Measurements from ENCODE around the gene CD300A.

Gene CD300A

DNA sequence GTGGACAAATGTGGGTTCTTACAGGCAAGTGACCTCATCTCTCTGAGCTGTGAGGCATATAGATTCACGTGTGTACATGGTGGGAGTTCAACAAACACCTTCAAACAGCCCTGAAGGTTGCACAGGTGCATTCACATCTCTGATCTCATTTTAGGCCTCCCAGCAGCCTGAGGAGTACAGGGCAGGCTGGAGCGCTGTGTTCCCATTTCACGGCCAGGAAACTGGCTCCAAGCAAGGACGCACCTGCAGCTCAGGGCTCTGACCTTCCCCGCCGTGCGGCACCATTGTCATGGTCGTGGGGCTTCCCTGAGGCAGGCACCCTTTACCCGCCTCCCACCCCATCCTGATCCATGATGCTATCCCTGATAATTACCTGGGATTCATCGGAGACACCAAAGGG lies 4.8 kb upstream of the CD300A start:
- no peak for TF ChIP-seq CREB1 (IDR thresholded peaks at IDR 0.05; ENCODE audit: low read depth)
- no peak for TF ChIP-seq REST (IDR thresholded peaks at IDR 0.05; ENCODE audit: low read depth)
- no peak for TF ChIP-seq RAD21 (IDR thresholded peaks at IDR 0.05; ENCODE audit: low read depth)
- TF ChIP-seq YY1 (IDR thresholded peaks at IDR 0.05; ENCODE audit: low read depth), result no peak
- no peak for TF ChIP-seq EP300 (IDR thresholded peaks at IDR 0.05; ENCODE audit: borderline replicate concordance)
- no peak for TF ChIP-seq TEAD4 (IDR thresholded peaks at IDR 0.05)
- TF ChIP-seq, protein P1, sequence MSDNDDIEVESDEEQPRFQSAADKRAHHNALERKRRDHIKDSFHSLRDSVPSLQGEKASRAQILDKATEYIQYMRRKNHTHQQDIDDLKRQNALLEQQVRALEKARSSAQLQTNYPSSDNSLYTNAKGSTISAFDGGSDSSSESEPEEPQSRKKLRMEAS (IDR thresholded peaks at IDR 0.05), result no peak
- TF ChIP-seq EGR1 (IDR thresholded peaks at IDR 0.05), result no peak
- no peak for TF ChIP-seq TCF12 (IDR thresholded peaks at IDR 0.05; ENCODE audit: low read depth)
- TF ChIP-seq TAF1 (IDR thresholded peaks at IDR 0.05; ENCODE audit: low read depth), result no peak
- no peak for TF ChIP-seq USF1 (IDR thresholded peaks at IDR 0.05)
- no peak for TF ChIP-seq CEBPB (IDR thresholded peaks at IDR 0.05)
- TF ChIP-seq NFIC (IDR thresholded peaks at IDR 0.05), result no peak
- TF ChIP-seq FOXM1 (IDR thresholded peaks at IDR 0.05; ENCODE audit: borderline replicate concordance, low read depth), result no peak
- TF ChIP-seq ZBTB7A (IDR thresholded peaks at IDR 0.05; ENCODE audit: low read depth), result no peak

- TF ChIP-seq YY1 (IDR thresholded peaks at IDR 0.05; ENCODE audit: low read depth) (no peak), EGR1 (IDR thresholded peaks at IDR 0.05) (no peak), EP300 (IDR thresholded peaks at IDR 0.05; ENCODE audit: borderline replicate concordance) (no peak), REST (IDR thresholded peaks at IDR 0.05; ENCODE audit: low read depth) (no peak), CREB1 (IDR thresholded peaks at IDR 0.05; ENCODE audit: low read depth) (no peak), TEAD4 (IDR thresholded peaks at IDR 0.05) (no peak), TCF12 (IDR thresholded peaks at IDR 0.05; ENCODE audit: low read depth) (no peak), USF1 (IDR thresholded peaks at IDR 0.05) (no peak), CEBPB (IDR thresholded peaks at IDR 0.05) (no peak), FOXM1 (IDR thresholded peaks at IDR 0.05; ENCODE audit: borderline replicate concordance, low read depth) (no peak), ZBTB7A (IDR thresholded peaks at IDR 0.05; ENCODE audit: low read depth) (no peak), NFIC (IDR thresholded peaks at IDR 0.05) (no peak), TAF1 (IDR thresholded peaks at IDR 0.05; ENCODE audit: low read depth) (no peak), RAD21 (IDR thresholded peaks at IDR 0.05; ENCODE audit: low read depth) (no peak)
- TF ChIP-seq, protein P1 (IDR thresholded peaks at IDR 0.05), result no peak
Observed at GRCh38 chr17:74464730-74465377, 1.6 kb upstream of the CD300A start.

DNA sequence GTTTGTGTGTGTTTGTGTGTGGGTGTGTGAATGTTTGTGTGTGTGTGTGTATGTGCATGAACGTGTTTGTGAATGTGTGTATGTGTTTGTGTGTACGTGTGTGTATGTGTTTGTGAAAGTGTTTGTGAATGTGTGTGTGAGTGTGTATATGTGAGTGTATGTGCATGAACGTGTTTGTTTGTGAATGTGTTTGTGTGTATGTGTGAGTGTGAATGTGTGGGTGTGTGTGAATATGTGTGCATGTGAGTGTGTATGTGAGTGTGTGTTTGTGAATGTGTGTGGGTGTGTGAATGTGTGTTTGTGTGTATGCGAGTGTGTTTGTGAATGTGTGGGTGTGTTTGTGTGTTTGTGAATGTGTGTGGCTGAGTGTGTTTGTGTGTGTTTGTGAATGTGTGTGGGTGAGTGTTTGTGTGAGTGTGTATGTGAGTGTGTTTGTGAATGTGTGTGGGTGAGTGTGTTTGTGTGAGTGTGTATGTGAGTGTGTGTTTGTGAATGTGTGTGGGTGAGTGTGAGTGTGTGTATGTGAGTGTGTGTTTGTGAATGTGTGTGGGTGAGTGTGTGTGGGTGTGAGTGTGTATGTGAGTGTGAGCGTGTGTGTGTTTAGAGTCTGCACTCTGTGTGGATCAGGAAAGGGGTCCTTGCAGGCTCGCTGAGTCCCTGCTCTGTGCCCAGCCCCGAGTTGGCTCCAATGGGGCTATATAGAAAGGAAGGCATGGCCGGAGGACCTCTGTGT lies 890 bp upstream of the CD300A start:
- TF ChIP-seq YY1 (IDR thresholded peaks at IDR 0.05; ENCODE audit: low read depth) (no peak), REST (IDR thresholded peaks at IDR 0.05; ENCODE audit: low read depth) (no peak), RAD21 (IDR thresholded peaks at IDR 0.05; ENCODE audit: low read depth) (no peak), EP300 (IDR thresholded peaks at IDR 0.05; ENCODE audit: borderline replicate concordance) (no peak)

GRCh38 chr17:74466828-74467184 lies 372 bp downstream of the CD300A start:
- no peak for TF ChIP-seq TAF1 (IDR thresholded peaks at IDR 0.05; ENCODE audit: low read depth)
- no peak for TF ChIP-seq YY1 (IDR thresholded peaks at IDR 0.05; ENCODE audit: low read depth)
- TF ChIP-seq TCF12 (IDR thresholded peaks at IDR 0.05; ENCODE audit: low read depth), result no peak
- no peak for TF ChIP-seq CREB1 (IDR thresholded peaks at IDR 0.05; ENCODE audit: low read depth)
- TF ChIP-seq EGR1 (IDR thresholded peaks at IDR 0.05), result no peak
- no peak for TF ChIP-seq TEAD4 (IDR thresholded peaks at IDR 0.05)
- no peak for TF ChIP-seq RAD21 (IDR thresholded peaks at IDR 0.05; ENCODE audit: low read depth)
- TF ChIP-seq ZBTB7A (IDR thresholded peaks at IDR 0.05; ENCODE audit: low read depth), result no peak
- TF ChIP-seq FOXM1 (IDR thresholded peaks at IDR 0.05; ENCODE audit: borderline replicate concordance, low read depth), result no peak
- TF ChIP-seq, protein P1 (IDR thresholded peaks at IDR 0.05), result no peak
- TF ChIP-seq USF1 (IDR thresholded peaks at IDR 0.05), result no peak
- TF ChIP-seq CEBPB (IDR thresholded peaks at IDR 0.05), result no peak
- no peak for TF ChIP-seq EP300 (IDR thresholded peaks at IDR 0.05; ENCODE audit: borderline replicate concordance)
- TF ChIP-seq REST (IDR thresholded peaks at IDR 0.05; ENCODE audit: low read depth), result no peak
- no peak for TF ChIP-seq NFIC (IDR thresholded peaks at IDR 0.05)
